Measurements from ENCODE around the gene NFIB. TPM values are rescaled to one million over a fixed set of nuclear protein-coding genes. Genes with fewer than 3 reads are reported as not detected.

Gene NFIB
- total RNA-seq, 1 experiment from 2014 or later, result 0.61 TPM

DNA sequence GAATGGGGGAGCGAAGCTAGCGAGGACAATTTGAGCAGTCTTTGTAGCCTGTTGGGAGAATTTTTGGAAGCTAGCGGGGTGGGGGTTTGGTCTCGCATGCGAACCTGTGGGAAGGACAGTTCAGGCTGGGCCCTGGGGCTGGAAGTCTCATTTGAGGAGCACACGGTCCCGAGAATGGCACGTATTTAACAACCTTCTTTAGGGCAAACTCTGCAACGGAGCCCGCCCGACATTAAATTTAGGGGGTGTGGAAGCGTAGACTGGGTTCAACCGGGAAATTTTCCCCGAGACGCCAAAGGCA lies 35.2 kb upstream of the NFIB start:
- intact Hi-C loops (cut with micrococcal nuclease; ENCODE audit: unreplicated experiment), result no loop called here
- no peaks in the 10 kb centered on the region; the same call in 1 of the 2 replicates for H3K27me3 ChIP-seq (replicated peaks; ENCODE audit: control insufficient read depth, insufficient read depth, low read length)
- no TSS peak for BruUV-seq (replicated peaks)
- no peak for DNase-seq
- Mint-ChIP-seq H3K4me3 (ENCODE audit: unreplicated experiment) (no peak overlapping the region), H3K4me1 (ENCODE audit: low read depth, unreplicated experiment) (no peaks in the 10 kb centered on the region), H3K36me3 (ENCODE audit: insufficient read depth, unreplicated experiment) (no peaks in the 10 kb centered on the region), H3K9me3 (ENCODE audit: unreplicated experiment) (no peaks in the 10 kb centered on the region), H3K27me3 (ENCODE audit: insufficient read depth, unreplicated experiment) (peaks cover 24% of the 10 kb centered on the region), H3K27ac (ENCODE audit: unreplicated experiment) (no peak overlapping the region)
- H3K36me3 ChIP-seq (ENCODE audit: control insufficient read depth, insufficient read depth, low read length), result no peaks in the 10 kb centered on the region
- H3K4me3 ChIP-seq (ENCODE audit: low read depth, low read length), result no peak overlapping the region
- TF ChIP-seq, protein P1, sequence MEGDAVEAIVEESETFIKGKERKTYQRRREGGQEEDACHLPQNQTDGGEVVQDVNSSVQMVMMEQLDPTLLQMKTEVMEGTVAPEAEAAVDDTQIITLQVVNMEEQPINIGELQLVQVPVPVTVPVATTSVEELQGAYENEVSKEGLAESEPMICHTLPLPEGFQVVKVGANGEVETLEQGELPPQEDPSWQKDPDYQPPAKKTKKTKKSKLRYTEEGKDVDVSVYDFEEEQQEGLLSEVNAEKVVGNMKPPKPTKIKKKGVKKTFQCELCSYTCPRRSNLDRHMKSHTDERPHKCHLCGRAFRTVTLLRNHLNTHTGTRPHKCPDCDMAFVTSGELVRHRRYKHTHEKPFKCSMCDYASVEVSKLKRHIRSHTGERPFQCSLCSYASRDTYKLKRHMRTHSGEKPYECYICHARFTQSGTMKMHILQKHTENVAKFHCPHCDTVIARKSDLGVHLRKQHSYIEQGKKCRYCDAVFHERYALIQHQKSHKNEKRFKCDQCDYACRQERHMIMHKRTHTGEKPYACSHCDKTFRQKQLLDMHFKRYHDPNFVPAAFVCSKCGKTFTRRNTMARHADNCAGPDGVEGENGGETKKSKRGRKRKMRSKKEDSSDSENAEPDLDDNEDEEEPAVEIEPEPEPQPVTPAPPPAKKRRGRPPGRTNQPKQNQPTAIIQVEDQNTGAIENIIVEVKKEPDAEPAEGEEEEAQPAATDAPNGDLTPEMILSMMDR (IDR thresholded peaks at IDR 0.05; ENCODE audit: insufficient read depth in 1 of 2, low read depth in 1 of 2, low read length in 1 of 2, severe bottlenecking in 1 of 2, unreplicated experiment in 1 of 2), result no peak
- ChIA-PET POLR2A (no interaction called here), CTCF (no interaction called here)
- no peaks in the 10 kb centered on the region for H3K9me3 ChIP-seq
- no peaks in the 10 kb centered on the region for H3K4me1 ChIP-seq

GRCh38 chr9:14348373-14349145 lies 34.6 kb upstream of the NFIB start:
- Histone ChIP-seq H3K9me3 (no peaks in the 10 kb centered on the region), H3K36me3 (ENCODE audit: control insufficient read depth, insufficient read depth, low read length) (no peaks in the 10 kb centered on the region), H3K4me1 (no peaks in the 10 kb centered on the region), H3K4me3 (ENCODE audit: low read depth, low read length) (no peak overlapping the region), H3K27me3 (replicated peaks; ENCODE audit: control insufficient read depth, insufficient read depth, low read length) (no peaks in the 10 kb centered on the region; the same call in 1 of the 2 replicates)
- Mint-ChIP-seq H3K9me3 (ENCODE audit: unreplicated experiment) (no peaks in the 10 kb centered on the region), H3K4me1 (ENCODE audit: low read depth, unreplicated experiment) (no peaks in the 10 kb centered on the region), H3K36me3 (ENCODE audit: insufficient read depth, unreplicated experiment) (no peaks in the 10 kb centered on the region), H3K27ac (ENCODE audit: unreplicated experiment) (no peak overlapping the region), H3K4me3 (ENCODE audit: unreplicated experiment) (peak overlapping the region; percentile 33), H3K27me3 (ENCODE audit: insufficient read depth, unreplicated experiment) (peaks cover 24% of the 10 kb centered on the region)
- ChIA-PET POLR2A (no interaction called here), CTCF (no interaction called here)
- intact Hi-C loops (cut with micrococcal nuclease; ENCODE audit: unreplicated experiment), result no loop called here
- DNase-seq, result no peak
- TF ChIP-seq, protein P1 (IDR thresholded peaks at IDR 0.05; ENCODE audit: insufficient read depth in 1 of 2, low read depth in 1 of 2, low read length in 1 of 2, severe bottlenecking in 1 of 2, unreplicated experiment in 1 of 2), result no peak
- no TSS peak for BruUV-seq (replicated peaks)

GRCh38 chr9:14348123-14348372 lies 34.1 kb upstream of the NFIB start:
- Histone ChIP-seq H3K4me1 (no peaks in the 10 kb centered on the region), H3K27me3 (replicated peaks; ENCODE audit: control insufficient read depth, insufficient read depth, low read length) (no peaks in the 10 kb centered on the region; the same call in 1 of the 2 replicates), H3K9me3 (no peaks in the 10 kb centered on the region), H3K36me3 (ENCODE audit: control insufficient read depth, insufficient read depth, low read length) (no peaks in the 10 kb centered on the region), H3K4me3 (ENCODE audit: low read depth, low read length) (no peak overlapping the region)
- BruUV-seq (replicated peaks), result no TSS peak
- Mint-ChIP-seq H3K4me3 (ENCODE audit: unreplicated experiment) (peak overlapping the region; percentile 33), H3K27me3 (ENCODE audit: insufficient read depth, unreplicated experiment) (peaks cover 24% of the 10 kb centered on the region), H3K27ac (ENCODE audit: unreplicated experiment) (no peak overlapping the region), H3K9me3 (ENCODE audit: unreplicated experiment) (no peaks in the 10 kb centered on the region), H3K36me3 (ENCODE audit: insufficient read depth, unreplicated experiment) (no peaks in the 10 kb centered on the region), H3K4me1 (ENCODE audit: low read depth, unreplicated experiment) (no peaks in the 10 kb centered on the region)
- no peak for DNase-seq
- TF ChIP-seq, protein P1 (IDR thresholded peaks at IDR 0.05; ENCODE audit: insufficient read depth in 1 of 2, low read depth in 1 of 2, low read length in 1 of 2, severe bottlenecking in 1 of 2, unreplicated experiment in 1 of 2), result no peak
- ChIA-PET POLR2A (no interaction called here), CTCF (no interaction called here)
- intact Hi-C loops (cut with micrococcal nuclease; ENCODE audit: unreplicated experiment), result no loop called here
